GM11168 (cell line): ENCODE data around the gene PIANP.
"Not testable (repeated sequence)": the region's sequence is repeated elsewhere in the genome, so short reads cannot be mapped to it uniquely, and the experiment has no call there.

Source experiments
- in situ Hi-C: fragments of 300-500 bp; cut with MboI; formaldehyde crosslinking; loops from one replicate; pipeline ENCODE4 v1.12.0; 2022; ENCODE audit warnings: low sequenced_read_pairs; ENCODE audit not compliant: unreplicated experiment

The PIANP gene

GRCh38 chr12:6708351-6708750 lies 7.7 kb upstream of the PIANP start:
- in situ Hi-C loops: not testable (repeated sequence)

GRCh38 chr12:6703631-6704030 lies 3.0 kb upstream of the PIANP start:
- in situ Hi-C loops: no loop called here

DNA sequence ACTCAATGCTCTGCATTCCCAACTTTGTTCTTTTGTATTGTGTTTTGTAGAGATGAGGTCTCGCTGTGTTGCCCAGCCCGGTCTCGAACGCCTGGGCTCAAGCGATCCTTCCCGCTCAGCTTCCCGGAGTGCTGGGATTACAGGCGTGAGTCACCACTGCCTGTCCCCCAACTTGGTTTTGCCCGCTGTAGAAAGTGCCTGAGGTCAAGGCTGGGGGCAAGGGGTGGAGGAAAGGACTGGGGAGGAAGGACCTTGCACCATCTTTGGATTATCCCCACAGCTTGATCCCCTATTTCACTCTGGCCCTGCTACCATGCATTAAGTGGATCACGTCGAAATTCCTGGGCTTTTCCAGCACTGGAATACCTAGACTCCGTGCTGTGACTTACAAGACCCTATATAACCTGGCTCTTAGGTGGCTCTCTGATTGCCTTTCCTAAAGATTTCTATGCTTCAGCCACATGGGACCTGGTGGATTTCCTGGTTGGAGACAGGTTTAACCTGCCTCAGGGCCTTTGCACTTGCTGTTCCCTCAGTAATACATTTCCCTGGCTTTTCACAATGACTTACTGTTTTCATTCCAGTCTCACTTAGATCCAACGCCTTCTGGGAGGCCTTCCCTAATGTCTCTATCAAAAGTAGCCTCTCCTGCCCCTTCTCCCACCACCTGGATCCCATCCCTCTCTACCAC lies 608 bp upstream of the PIANP start:
- in situ Hi-C loops: no loop called here

DNA sequence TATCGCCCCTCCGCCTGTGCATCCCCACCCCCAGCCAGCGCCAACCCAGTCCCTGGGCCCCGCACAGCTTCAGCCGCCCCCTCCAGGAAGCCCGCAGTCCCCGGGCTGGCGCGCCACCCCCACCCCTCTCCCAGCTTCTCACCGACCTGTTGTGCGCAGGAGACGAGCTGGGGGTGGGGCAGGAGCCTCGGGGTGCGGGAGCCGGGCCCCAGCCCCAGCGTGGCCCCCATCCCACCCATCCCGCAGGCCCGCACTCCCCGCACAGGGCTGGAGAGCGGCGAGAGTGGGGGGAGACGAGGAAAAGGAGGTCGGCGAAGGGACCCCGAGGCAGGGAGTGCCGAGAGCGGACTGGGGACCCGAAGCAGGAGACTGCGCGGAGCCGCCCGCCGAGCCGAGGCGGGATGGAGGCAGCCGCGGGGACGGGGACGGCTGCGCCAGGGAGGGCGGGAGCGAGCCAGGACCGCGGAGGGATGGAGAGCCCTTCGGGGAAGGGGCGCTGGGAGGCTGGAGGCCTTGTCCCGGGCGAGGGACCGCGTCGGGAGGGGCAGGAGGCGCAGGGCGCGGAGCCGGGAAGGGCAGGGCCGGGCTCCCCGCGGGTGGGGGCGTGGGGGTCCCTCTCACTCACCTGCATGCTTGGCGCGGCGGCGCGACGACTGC lies 498 bp downstream of the PIANP start:
- in situ Hi-C loops: no loop called here

DNA sequence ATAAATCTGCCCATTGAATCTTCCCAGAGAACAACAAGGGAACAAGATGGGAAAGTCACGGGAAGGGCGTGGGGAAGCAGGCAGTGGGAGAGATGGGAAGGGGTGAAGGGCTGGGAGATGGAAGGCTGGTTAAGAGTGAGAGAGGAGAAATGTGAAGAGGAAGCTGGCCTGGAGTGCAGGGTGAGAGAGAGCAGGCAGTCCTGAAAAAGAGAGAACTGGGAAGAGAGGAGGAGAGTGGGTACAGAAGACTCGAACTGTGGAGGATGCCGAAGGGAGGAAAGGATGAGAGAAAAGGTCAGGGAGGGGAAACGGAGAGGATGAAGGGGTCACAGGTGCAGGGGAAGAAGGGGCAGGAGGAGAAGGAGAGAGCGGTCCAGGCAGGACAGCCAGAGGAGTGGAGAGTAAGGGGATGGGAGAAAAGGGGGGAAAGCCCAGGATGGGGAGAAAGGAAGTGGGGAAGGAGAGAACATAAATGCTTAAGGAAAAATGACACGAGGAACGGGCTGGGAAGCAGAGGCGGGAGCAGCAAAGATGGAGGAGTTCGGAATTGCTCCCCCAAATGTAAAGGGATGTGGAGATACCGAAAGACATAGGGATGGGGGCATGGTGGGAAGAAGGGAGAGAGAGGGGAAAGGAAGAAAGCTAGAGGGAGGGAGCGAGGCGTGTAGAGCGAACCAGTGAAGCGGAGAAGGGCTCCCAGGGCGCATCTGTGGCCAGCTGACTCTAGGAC lies 1.2 kb downstream of the PIANP start:
- in situ Hi-C loops: no loop called here

DNA sequence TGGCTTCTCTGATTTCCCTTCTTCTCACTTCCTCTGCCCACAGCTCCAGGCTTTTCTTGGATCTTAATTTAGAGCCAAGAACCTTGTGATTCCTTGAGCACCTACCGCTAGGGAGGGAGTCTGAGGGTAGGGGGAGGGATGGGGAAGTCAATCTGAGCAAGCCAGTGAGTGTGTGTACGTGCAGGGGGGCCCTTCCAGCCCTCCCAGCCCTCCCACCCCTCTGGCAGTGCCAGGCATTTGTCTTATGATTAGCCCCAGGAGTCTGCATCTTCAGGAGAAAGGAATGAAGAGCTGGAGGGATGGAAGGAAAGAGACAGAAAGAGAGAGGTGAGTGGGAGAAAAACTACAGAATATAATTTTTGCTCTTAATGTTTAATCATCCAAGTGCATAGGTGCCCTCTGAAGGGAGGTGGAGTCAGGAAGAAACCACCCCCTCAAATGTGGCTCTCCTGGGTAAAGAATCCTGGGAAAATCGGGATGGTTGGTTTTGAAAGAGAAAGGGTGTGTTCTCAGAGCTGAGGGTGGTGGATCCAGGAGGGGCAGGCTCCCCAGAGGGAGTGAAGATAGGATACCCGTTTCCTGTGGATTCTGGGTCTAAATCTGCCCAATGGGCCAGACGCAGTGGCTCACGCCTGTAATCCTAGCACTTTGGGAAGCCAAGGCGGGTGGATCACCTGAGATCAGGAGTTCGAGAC lies 2.1 kb downstream of the PIANP start:
- in situ Hi-C loops: no loop called here

- in situ Hi-C loops: no loop called here
Observed at GRCh38 chr12:6697584-6698351, 2.8 kb downstream of the PIANP start.

GRCh38 chr12:6696690-6697583 lies 3.7 kb downstream of the PIANP start:
- in situ Hi-C loops: no loop called here

GRCh38 chr12:6695313-6696045 lies 5.1 kb downstream of the PIANP start:
- in situ Hi-C loops: no loop called here

DNA sequence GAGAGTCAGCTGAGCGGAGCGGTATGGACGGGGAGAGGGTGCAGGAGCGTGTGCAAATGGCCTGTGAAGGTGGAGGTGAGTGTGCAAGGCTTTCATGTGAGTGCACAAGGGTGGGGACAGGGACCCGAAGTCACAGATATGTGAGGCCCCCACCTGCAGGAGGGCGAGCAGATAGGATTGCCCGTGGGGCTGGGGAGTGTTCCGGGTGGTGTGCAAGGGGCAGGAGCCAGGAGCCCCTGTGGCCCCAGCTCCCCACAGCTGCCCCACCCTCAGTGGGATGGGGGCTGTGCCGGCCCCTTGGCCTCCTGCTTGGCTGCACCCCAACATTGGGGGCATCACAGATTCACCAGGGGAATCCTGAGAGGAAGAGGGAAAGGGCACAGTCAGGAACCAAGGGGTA lies 5.9 kb downstream of the PIANP start:
- in situ Hi-C loops: no loop called here

GRCh38 chr12:6693832-6694355 lies 6.7 kb downstream of the PIANP start:
- in situ Hi-C loops: no loop called here

GRCh38 chr12:6692888-6693287 lies 7.7 kb downstream of the PIANP start:
- in situ Hi-C loops: no loop called here

GRCh38 chr12:6691473-6691872 lies 9.1 kb downstream of the PIANP start:
- in situ Hi-C loops: no loop called here

DNA sequence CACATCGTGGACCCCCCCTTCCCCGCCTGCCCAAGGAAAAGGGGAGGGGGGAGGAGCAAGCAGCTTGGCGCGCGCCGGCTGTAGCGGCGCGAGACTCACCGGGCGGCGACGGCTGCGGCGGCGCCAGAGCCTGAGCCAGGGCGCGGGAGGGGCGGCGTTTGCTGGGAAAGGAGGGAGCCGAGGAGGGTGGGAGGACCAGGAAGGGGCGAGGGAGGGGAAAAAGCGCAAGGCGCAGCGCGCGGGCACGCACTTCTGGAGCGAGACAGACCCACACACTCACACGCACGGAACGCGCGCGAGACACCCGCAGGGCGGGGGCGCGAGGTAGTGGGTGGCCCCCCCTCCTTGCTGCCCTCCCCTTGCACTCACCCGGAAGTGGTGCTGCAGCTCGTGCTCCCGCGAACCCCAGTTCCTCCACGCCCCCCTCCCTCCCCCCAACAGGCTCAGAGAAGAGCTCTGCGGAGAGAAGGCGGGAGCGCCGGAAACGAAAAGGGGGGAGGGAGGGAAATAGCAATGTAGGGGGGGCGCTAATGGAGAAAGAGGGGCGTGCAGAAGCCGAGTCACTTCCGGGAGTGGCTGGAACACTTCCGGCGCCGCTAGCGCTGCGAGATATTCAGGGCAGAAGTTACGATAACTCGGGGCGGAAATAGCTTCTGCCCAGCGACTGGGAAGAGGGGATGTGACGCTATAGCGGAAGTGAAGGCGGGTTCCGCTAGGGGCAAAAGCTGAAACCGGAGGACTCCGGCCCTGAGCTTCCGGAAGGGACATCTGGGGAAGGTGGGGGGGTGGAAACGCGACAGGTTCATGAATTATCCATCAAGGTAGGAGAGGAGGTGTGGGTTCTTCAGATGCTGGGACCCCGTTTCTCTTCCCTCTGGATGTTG lies 11.4 kb downstream of the PIANP start, which contains the start of gene ZNF384:
TSS of gene ZNF384 (minus strand) at position 377 of the 884 bp plus-strand sequence. CDS start 9,855 bp downstream, outside the sequence.
- in situ Hi-C loops: no loop called here

- in situ Hi-C loops: no loop called here
Observed at GRCh38 chr12:6688543-6688998, 12.0 kb downstream of the PIANP start.

- in situ Hi-C loops: no loop called here
Observed at GRCh38 chr12:6685814-6686213, 14.8 kb downstream of the PIANP start.

- in situ Hi-C loops: no loop called here
Observed at GRCh38 chr12:6684609-6685008, 16.0 kb downstream of the PIANP start.
